GM19025 (cell line): ENCODE results near the gene PPP1R12B.
A peak's percentile ranks its signal among the peaks of the same experiment; 100 is the strongest.
"Not testable (repeated sequence)": the region's sequence is repeated elsewhere in the genome, so short reads cannot be mapped to it uniquely, and the experiment has no call there.

Experiments used
- ATAC-seq: cut with Tn5 transposase; IDR thresholded peaks from one replicate; pipeline ENCODE4 v1.9.1; 2021; ENCODE audit warnings: mild to moderate bottlenecking, low read depth, moderate library complexity; ENCODE audit not compliant: unreplicated experiment

PPP1R12B gene

GRCh38 chr1:202593845-202594244, 245.3 kb downstream of the PPP1R12B start:
- ATAC-seq: no peak

GRCh38 chr1:202596638-202597037, 248.1 kb downstream of the PPP1R12B start:
- no peak for ATAC-seq

GRCh38 chr1:202597090-202597761, 248.7 kb downstream of the PPP1R12B start:
- ATAC-seq: no peak

- peak; percentile 81 for ATAC-seq
Observed at GRCh38 chr1:202599669-202600431, 251.4 kb downstream of the PPP1R12B start.

- ATAC-seq: no peak
Observed at GRCh38 chr1:202600432-202601041, 252.0 kb downstream of the PPP1R12B start.

- ATAC-seq: no peak
Observed at GRCh38 chr1:202603435-202603834, 254.9 kb downstream of the PPP1R12B start.

- ATAC-seq: no peak
Observed at GRCh38 chr1:202605515-202605914, 257.0 kb downstream of the PPP1R12B start.

GRCh38 chr1:202612036-202612435, 263.5 kb downstream of the PPP1R12B start:
- ATAC-seq: not testable (repeated sequence)

GRCh38 chr1:202613571-202613970, 265.1 kb downstream of the PPP1R12B start:
- ATAC-seq: no peak

- not testable (repeated sequence) for ATAC-seq
Observed at GRCh38 chr1:202614363-202615207, 266.1 kb downstream of the PPP1R12B start.

GRCh38 chr1:202615208-202615500, 266.7 kb downstream of the PPP1R12B start:
- not testable (repeated sequence) for ATAC-seq

- ATAC-seq: peak; percentile 56
Observed at GRCh38 chr1:202615501-202616354, 267.2 kb downstream of the PPP1R12B start.

- ATAC-seq: peak; percentile 19
Observed at GRCh38 chr1:202616355-202616915, 267.9 kb downstream of the PPP1R12B start.

GRCh38 chr1:202619012-202619411, 270.5 kb downstream of the PPP1R12B start:
- not testable (repeated sequence) for ATAC-seq

- ATAC-seq: no peak
Observed at GRCh38 chr1:202619505-202619904, 271.0 kb downstream of the PPP1R12B start.

- not testable (repeated sequence) for ATAC-seq
Observed at GRCh38 chr1:202620036-202620435, 271.5 kb downstream of the PPP1R12B start.

GRCh38 chr1:202621446-202621845, 272.9 kb downstream of the PPP1R12B start:
- no peak for ATAC-seq

GRCh38 chr1:202622388-202622787, 273.9 kb downstream of the PPP1R12B start:
- ATAC-seq: no peak

GRCh38 chr1:202623075-202623474, 274.6 kb downstream of the PPP1R12B start:
- ATAC-seq: no peak
